Measurements from ENCODE around the gene SLC12A9.
A peak's percentile ranks its signal among the peaks of the same experiment; 100 is the strongest.
"Not testable (repeated sequence)": the region's sequence is repeated elsewhere in the genome, so short reads cannot be mapped to it uniquely, and the experiment has no call there.

The SLC12A9 gene

DNA sequence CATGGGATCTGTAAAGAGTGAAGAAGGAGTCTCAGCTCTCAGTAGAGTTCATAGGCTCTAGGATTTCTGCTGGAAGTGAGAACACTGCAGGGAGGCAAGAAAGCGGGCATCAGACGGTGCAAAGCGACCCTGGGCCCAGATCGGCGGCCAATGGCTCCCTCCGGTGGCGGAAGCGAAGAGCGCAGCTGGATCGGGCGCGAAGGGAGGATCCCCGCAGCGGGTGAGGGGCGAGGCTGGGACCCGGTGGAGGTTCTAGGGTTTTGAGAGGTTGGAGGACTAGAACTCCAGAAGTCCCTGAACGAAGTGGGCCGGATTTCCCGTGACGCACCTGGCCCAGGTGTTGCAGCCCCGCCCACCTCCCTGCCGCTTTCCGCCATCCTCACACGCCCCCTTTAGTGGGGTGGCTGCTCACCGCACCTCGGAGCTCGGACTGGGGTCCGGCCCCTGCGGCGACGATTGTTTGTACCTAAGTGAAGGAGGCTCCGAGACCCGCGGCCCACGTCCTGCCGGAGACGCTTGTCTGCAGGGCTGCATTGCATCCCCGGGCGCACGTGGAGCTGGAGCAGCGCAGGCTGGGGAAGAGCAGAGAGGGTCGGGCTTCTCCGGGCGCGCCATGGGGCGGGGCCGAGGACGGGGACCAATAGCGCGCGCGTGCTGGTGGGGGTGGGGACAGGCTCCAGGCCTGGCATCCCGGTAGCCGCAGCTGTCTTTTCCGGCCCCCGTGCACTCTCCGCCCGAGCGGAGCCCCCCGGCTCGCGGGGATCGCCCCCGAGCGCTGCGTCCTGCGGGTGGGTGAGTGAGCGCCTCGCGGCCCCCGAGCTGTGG lies at the start of gene SLC12A9:
Gene SLC12A9, plus strand, starts transcription at position 666 of the 825 bp plus-strand sequence. CDS start 1,485 bp downstream, outside the sequence.
- peak; percentile 9 to 90 (median 78) for DNase-seq

DNA sequence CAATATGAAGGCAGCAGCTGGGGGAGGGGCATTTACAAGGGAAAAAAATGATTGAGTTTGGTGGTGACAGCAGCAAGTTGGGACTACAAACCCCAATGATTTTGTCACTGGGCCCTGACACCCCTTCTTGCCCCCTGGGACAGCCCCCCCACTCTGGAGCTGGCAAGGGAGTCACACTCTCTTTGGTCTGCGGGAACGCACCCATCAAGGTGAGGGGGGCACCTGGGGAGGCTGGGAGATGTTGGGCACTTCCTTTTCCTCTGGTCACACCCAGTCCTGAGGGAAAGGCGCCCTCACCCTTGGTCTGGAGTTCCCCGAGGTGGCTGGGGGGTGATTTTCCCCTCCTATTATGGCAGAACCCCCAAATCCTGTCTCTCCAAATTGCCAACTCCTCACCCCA lies 49.6 kb upstream of the SLC12A9 start:
- no peak for DNase-seq

DNA sequence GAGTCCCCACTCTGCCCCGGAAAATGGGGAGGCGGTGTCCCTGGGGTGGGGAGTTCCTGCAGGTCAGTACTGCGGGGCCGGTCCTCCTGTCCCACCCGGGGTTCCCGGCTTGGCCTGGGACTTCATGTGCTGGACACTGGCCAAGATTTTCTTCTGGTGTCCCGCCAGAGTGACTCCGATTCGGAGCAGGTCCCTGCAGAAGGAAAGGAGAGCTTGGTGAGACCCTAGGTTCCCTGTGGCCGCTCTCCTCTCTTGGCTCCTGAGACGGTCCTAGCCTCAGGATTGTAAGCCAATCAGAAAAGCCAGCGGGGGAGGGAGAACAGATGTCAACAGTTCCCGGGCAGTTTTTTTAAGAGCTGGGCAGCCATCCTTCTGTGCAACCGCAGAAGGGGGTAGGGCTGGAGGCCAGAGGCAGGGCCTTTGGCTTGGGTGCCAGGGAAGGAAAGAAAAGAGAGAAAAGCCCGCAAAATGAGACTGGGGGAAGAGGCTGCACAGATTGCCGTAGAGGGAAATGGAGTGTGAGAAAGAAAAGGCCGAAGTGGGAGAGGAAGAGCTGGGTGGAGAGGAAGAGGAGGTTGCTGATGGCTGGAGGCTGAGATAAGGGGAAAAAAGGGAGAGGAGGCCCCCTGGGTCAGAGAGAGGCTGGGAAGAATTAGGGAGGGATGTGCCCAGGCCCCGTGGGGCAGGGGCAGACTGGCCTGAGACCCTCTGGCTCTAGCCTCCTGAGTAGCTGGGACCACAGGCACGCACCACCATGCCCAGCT lies 48.9 kb upstream of the SLC12A9 start:
- peak in 50 of 56 donors; percentile 2 to 86 (median 54) for DNase-seq

- DNase-seq, result no peak
Measured at GRCh38 chr7:100804681-100805431, 47.7 kb upstream of the SLC12A9 start.

- DNase-seq, result no peak
Measured at GRCh38 chr7:100806276-100806675, 46.2 kb upstream of the SLC12A9 start.

- DNase-seq, result not testable (repeated sequence)
Measured at GRCh38 chr7:100806883-100807282, 45.6 kb upstream of the SLC12A9 start.

DNA sequence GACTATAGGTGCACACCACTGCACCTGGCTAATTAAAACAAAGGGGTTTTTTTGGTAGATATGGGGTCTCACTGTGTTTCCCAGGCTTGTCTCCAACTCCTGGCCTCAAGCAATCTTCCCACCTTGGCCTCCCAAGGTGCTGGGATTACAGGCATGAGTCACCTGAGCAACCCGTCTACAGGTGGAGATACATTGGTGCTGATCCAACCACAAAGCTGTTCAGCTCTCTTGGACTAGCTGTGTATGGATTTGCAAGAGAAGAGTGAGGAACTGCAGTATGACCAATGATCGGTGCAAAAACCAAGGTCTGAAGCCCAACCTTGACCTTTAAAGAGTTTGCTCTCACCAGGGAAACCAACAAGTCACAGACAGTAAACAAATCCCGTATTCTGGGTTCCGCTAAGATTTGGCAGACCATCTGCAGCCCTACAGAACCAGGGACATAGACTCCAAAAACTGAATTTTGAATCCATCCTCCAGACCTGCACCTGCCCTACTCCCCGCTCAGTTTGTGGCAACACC lies 44.1 kb upstream of the SLC12A9 start:
- no peak for DNase-seq

- no peak for DNase-seq
Measured at GRCh38 chr7:100811480-100811879, 41.0 kb upstream of the SLC12A9 start.

- DNase-seq, result no peak
Measured at GRCh38 chr7:100812729-100813128, 39.8 kb upstream of the SLC12A9 start.

DNA sequence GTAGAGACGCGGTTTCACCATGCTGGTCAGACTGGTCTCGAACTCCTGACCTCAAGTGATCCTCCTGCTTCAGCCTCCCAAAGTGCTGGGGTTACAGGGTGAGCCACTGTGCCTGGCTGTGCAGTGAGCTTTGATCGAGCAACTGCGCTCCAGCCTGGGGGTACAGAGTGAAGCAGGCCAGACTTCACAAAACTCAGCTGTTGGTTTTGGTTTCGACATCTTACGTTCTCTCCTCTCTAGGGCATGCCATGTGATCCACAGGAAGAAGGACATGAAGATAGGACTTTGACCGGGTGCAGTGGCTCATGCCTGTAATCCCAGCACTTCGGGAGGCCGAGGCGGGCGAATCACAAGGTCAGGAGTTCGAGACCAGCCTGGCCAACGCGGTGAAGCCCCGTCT lies 36.0 kb upstream of the SLC12A9 start:
- not testable (repeated sequence) for DNase-seq

GRCh38 chr7:100817097-100817496 lies 35.4 kb upstream of the SLC12A9 start:
- DNase-seq, result no peak

DNA sequence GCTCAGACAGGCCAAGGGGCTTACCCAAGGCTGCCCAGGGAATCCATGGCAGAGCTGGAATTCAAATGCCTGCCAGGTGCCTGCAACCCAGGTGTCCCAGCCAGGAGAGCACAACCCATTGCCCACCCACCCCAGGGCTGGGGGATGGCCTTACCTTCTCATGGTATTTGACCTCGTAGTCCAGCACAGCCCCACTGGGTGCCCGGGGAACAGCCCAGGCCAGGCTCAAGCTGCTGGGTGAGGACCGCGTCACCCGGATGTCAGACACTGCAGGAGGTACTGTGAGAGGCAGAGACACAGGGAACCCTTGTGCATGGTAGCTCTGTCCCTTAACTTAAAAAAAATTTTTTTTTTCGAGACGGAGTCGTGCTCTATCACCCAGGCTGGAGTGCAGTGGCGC lies 34.1 kb upstream of the SLC12A9 start:
- no peak for DNase-seq

- DNase-seq, result no peak
Measured at GRCh38 chr7:100818825-100819224, 33.7 kb upstream of the SLC12A9 start.

- DNase-seq, result no peak
Measured at GRCh38 chr7:100819586-100819985, 32.9 kb upstream of the SLC12A9 start.

DNA sequence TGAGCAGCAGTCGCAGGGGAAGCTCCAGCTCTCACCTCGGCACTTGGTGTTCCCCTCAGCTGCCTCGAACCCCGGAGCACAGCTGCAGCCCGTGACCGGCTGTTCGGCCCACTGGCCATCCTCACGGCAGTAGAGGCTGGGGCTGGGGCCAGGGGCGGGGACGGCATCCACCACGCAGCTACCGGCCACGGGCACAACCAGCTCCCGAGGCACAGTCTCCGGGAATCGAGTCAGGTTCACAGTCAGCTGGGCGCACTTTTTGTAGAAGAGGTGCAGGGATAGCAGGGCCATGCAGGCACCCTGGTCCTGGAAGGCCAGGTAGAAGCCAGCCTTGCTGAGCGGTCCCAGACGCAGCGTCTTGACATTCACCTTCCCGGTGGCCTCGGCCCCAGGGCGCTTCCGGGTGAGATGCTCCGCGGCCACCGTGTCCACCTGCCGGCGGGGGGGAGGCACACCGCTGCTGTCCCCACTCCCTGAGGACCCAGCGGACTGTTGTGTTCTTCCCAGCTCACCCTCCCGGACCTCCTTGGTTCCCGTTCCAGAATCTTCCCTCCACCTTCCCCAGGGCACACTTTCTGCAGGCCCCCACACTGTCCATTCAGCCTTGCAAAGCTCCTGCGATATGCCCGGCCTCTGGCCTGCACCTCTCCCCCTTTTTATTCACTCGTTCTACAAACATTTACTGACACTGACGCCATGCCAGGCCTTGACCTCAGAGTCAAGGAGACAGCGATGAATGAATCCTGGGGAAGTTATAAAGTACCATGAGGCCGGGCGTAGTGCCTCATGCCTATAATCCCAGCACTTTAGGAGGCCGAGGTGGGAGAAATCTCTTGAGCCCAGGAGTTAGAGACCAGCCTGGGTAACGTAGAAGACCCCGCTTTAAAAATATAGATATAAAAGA lies 30.0 kb upstream of the SLC12A9 start:
- DNase-seq, result no peak

GRCh38 chr7:100823140-100823525 lies 29.4 kb upstream of the SLC12A9 start:
- no peak for DNase-seq

- no peak for DNase-seq
Measured at GRCh38 chr7:100823534-100823933, 29.0 kb upstream of the SLC12A9 start.

- DNase-seq, result no peak
Measured at GRCh38 chr7:100824499-100825214, 27.9 kb upstream of the SLC12A9 start.

DNA sequence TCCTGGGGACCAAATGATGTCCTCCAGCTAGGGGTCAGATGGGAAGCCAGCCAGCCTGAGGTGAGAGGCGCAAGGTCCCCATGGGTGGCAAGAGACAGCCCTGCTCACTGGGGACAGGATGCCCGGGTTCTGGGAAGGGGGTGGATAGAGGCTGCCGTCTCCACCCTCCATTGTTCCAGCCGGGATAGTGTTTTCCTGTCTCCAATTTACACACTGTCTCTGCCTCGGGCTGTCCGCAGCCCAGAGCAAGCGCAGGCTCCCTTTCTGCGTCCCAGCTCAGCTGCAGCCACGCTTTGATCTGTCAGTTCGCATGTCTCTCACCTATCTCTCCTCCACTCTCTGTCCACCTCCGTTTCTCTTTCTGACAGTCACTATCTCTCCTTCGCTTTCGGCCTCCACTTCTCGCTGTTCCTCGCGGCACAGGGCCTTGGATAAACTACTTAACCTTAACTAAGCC lies 27.3 kb upstream of the SLC12A9 start:
- no peak for DNase-seq

Data from amygdala (tissue), 56 donors.